ENCODE measurements around the gene DRGX.
A peak's percentile ranks its signal among the peaks of the same experiment; 100 is the strongest.

Gene DRGX

DNA sequence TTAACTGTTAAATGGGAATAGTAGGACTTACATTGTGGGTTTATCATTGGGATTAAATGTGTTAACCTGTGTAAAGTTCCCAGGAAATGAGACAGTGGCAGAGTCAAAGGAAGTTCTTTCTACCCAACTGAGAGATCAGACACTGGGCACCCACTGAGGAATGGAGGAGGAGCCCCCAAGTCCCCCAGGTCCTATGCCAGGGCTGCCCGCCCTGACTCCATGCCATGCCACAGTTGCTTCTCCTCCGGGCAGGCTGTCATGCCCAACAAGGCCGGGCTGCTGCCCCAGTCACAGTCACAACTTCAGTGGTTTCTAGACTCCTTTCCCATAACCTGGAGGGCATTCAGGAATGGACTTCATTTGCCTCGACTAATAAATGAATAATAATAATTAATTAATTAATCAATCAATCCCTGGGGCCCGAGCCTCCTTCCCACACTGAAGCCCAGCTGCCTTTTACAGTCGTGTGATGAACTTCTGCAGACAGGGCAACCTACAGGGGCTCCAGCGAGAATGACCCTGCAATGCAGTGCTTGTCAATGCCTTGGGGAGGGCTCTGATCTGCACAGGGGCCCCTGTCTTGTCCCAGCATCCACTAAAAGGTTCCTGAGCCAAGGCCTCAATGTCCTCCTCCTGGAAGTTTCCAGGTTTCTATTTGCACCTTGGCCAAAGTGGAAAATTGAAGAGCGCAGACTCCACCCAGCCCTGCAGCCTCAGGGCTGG, 32.4 kb downstream of the DRGX start:
- H3K27me3 ChIP-seq (replicated peaks; ENCODE audit: control insufficient read depth, insufficient read depth, low read length) = peaks cover 2% of the 10 kb centered on the region
- no peak for DNase-seq (ENCODE audit: extremely low read depth, insufficient read length)
- TF ChIP-seq, protein P1, sequence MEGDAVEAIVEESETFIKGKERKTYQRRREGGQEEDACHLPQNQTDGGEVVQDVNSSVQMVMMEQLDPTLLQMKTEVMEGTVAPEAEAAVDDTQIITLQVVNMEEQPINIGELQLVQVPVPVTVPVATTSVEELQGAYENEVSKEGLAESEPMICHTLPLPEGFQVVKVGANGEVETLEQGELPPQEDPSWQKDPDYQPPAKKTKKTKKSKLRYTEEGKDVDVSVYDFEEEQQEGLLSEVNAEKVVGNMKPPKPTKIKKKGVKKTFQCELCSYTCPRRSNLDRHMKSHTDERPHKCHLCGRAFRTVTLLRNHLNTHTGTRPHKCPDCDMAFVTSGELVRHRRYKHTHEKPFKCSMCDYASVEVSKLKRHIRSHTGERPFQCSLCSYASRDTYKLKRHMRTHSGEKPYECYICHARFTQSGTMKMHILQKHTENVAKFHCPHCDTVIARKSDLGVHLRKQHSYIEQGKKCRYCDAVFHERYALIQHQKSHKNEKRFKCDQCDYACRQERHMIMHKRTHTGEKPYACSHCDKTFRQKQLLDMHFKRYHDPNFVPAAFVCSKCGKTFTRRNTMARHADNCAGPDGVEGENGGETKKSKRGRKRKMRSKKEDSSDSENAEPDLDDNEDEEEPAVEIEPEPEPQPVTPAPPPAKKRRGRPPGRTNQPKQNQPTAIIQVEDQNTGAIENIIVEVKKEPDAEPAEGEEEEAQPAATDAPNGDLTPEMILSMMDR (IDR thresholded peaks at IDR 0.05; ENCODE audit: insufficient read depth, low read length, poor library complexity, severe bottlenecking) = no peak

DNA sequence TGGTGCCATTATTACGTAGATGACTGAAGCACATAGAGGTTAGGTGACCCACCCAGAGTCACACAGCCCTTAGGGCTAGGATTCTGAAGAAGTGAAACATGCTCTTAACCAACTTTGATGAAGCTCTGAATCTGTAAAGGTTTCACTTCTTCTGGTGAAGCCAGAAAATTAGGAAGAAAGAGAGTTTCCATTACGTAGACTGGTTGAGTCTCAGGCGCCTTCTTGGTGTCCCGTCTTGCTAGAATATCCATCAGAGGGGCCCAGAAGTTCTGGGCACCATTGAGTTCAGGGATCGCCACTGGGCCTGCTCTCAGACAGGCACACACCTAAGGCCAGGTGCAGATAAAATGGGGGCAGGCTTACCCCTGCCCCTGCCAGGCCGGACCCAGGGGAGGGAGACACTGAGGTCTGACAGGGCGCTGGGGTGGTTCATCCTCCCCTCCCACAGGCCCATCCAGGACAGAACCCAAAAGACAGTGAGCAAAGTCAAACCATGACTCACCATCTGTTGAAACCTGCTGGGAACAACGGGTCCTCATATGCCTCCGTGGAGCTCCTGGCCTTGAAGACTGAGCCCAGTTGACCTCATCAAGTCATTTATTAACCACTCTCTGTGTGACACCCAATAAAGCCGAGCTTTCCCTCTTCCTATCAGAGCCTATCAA, 33.2 kb downstream of the DRGX start:
- Histone ChIP-seq H3K36me3 (ENCODE audit: control insufficient read depth, insufficient read depth, low read length) (no peaks in the 10 kb centered on the region), H3K27me3 (replicated peaks; ENCODE audit: control insufficient read depth, insufficient read depth, low read length) (peaks cover 2% of the 10 kb centered on the region; the same call in 1 of the 2 replicates), H3K4me3 (replicated peaks; ENCODE audit: low read depth, low read length) (no peak overlapping the region)
- TF ChIP-seq, protein P1 (IDR thresholded peaks at IDR 0.05; ENCODE audit: insufficient read depth, low read length, poor library complexity, severe bottlenecking) = no peak
- DNase-seq (ENCODE audit: extremely low read depth, insufficient read length) = peak; percentile 53

More for the DNA sequence above, 32.4 kb downstream of the DRGX start:
- Histone ChIP-seq H3K4me3 (replicated peaks; ENCODE audit: low read depth, low read length) (no peak overlapping the region), H3K36me3 (ENCODE audit: control insufficient read depth, insufficient read depth, low read length) (no peaks in the 10 kb centered on the region)

DNA sequence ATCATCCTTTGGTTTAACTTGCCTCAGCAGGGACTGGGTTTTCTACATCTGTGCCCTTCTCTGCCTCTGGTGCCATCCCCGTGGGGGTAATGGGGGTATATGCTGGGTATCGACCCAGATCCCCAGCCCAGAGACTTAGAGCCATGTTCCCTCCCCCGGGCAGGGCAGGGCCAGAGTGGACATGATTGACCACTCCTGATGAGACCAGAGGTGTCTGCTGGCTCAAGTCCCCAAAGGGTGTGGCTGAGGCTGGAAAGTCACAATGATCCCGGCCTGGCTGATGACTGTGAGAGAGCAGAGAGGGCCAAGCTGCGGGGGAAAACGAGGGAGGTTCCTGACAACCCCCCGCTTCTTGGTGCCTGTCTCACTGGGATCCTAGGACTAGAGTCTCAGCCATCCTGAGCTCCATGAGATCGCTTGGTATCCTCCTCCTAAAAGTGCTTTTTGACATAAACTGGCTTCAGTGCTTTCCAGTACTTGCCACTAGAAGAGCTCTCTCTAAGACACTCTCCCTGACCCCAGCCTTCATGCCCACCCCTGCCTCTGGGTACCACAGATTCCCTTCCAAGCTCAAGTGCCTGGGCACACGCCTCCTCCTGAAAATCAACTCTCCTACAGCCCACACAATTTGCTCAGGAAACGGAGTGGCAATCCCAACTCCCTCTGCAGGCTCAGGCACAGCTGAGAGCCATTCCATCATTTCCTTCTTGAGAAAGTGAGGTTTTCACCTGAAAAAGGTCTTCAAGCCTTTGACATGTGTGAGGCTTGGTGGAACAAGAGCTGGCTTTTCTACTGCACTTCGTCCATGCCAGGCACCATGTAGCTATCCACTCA, 33.9 kb downstream of the DRGX start:
- Histone ChIP-seq H3K36me3 (ENCODE audit: control insufficient read depth, insufficient read depth, low read length) (no peaks in the 10 kb centered on the region), H3K4me3 (replicated peaks; ENCODE audit: low read depth, low read length) (no peak overlapping the region), H3K27me3 (replicated peaks; ENCODE audit: control insufficient read depth, insufficient read depth, low read length) (no peaks in the 10 kb centered on the region)
- no peak for DNase-seq (ENCODE audit: extremely low read depth, insufficient read length)
- TF ChIP-seq, protein P1 (IDR thresholded peaks at IDR 0.05; ENCODE audit: insufficient read depth, low read length, poor library complexity, severe bottlenecking) = no peak

DNA sequence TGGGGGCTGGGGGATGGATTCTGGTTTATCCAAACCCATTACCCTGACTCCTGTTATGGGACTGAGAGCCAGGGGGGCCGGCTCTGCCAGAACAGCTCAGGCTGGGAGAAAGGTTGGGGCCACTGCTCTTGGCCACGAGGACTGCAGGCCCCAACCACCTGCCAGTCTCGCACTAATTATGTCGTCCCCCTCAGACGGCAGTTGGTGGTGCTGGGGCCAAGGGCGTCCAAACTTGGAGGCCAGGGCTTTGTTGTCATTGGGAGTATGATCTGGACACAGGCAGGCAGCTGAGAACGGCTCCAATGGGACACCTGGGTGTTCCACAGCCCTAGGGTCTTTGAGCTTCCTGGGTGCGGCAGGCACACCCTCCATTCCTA, 34.7 kb downstream of the DRGX start:
- DNase-seq (ENCODE audit: extremely low read depth, insufficient read length) = no peak
- H3K36me3 ChIP-seq (ENCODE audit: control insufficient read depth, insufficient read depth, low read length) = no peaks in the 10 kb centered on the region
- H3K4me3 ChIP-seq (replicated peaks; ENCODE audit: low read depth, low read length) = no peak overlapping the region
- TF ChIP-seq, protein P1 (IDR thresholded peaks at IDR 0.05; ENCODE audit: insufficient read depth, low read length, poor library complexity, severe bottlenecking) = no peak
- no peaks in the 10 kb centered on the region for H3K27me3 ChIP-seq (replicated peaks; ENCODE audit: control insufficient read depth, insufficient read depth, low read length)

DNA sequence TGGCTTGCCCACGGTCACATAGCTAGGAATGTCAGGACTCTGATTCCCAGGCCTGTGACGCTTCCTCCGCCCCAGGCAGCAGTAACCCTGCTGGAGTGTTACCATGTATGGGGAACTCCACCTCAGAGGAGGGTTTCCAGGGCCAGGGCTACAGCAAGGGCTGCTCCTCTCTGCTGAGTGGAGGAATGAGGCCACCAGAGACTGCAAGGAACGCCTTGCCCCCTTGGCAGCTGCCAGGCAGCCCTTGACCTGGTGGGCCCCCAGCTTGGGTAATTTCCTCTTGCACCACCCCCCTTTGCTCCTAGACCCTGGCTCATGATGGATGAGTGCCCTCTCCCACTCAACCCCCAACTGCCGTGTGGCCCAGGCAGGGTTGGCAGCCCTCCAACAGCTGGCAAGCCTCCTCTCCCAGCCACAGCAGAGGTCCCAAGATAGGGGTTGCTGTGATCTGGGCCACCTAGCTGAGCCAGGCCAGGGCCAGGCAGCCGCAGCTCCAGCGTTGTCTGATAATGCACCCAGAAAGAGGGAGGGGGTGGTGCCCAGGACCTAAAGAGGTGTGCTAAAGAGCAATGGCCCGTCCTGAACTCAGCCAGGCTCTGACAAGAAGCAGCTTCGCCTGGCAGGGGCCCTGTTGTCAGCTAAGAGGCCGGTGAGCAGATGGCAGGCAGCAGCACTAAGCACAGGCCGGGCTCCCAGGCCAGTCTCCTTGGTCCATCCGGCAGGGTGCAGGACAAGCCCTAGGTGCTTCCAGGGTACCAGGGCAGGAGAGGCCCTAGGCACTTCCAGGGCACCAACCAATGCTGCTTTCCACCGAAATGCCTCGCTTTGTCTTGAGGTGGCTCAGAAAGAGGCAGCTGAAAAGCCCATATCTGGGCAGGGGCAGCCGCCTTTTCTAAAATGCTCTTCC, 35.4 kb downstream of the DRGX start:
- TF ChIP-seq, protein P1 (IDR thresholded peaks at IDR 0.05; ENCODE audit: insufficient read depth, low read length, poor library complexity, severe bottlenecking) = no peak
- DNase-seq (ENCODE audit: extremely low read depth, insufficient read length) = no peak
- Histone ChIP-seq H3K4me3 (replicated peaks; ENCODE audit: low read depth, low read length) (no peak overlapping the region), H3K27me3 (replicated peaks; ENCODE audit: control insufficient read depth, insufficient read depth, low read length) (no peaks in the 10 kb centered on the region), H3K36me3 (ENCODE audit: control insufficient read depth, insufficient read depth, low read length) (no peaks in the 10 kb centered on the region)
